Measurements from ENCODE around the gene NR6A1. TPM values are rescaled to one million over a fixed set of nuclear protein-coding genes. Genes with fewer than 3 reads are reported as not detected.
"Not testable (repeated sequence)": the region's sequence is repeated elsewhere in the genome, so short reads cannot be mapped to it uniquely, and the experiment has no call there.

NR6A1 gene
- total RNA-seq, 1 experiment from 2014 or later = 2.5 TPM

DNA sequence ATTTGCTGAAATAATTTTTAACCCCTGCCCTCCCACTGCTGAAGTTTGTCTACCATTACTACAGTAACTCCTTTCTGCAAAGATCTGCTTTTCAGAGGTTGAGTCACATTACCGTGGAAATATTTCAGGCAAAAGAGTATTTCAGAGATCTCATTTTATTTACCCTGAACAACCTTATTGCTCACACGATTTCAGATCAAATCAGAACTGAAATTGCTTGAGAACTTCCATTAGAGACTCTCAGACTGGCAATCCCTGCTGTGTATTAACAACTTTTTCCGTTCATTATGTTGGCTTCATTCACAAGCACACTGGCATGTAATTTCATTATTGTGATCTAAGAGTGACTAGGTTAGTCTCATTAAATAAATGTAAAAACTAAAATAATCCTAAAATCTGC is 16.1 kb downstream of the NR6A1 start:
- Histone ChIP-seq H3K4me3 (no peak overlapping the region), H3K27me3 (no peaks in the 10 kb centered on the region), H3K36me3 (no peaks in the 10 kb centered on the region), H3K9me3 (no peaks in the 10 kb centered on the region)
- DNase-seq = no peak

- peak; percentile 26 for DNase-seq
- Histone ChIP-seq H3K4me3 (no peak overlapping the region), H3K36me3 (no peaks in the 10 kb centered on the region), H3K27me3 (no peaks in the 10 kb centered on the region), H3K9me3 (no peaks in the 10 kb centered on the region)
Observed at GRCh38 chr9:124754289-124754688, 16.8 kb downstream of the NR6A1 start.

DNA sequence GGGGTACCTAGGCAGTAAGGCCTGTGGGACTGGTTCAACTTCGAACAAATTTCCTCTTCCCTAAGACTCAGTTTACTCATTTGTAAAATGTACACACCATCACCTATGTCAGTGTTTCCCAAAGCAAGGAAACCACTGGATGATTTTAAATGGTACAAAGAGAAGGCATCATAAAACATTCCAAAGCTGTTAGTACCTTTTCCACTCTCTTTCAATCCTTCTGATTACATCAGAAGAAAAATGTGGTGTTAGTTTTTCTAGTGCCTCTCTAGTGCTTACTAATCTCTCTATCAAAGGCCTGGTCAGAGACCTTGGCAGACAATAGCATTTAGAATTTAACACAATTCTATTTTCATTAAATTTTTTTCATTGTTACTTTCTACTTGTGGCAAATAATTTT is 18.1 kb downstream of the NR6A1 start:
- Histone ChIP-seq H3K9me3 (no peaks in the 10 kb centered on the region), H3K4me3 (no peak overlapping the region), H3K36me3 (no peaks in the 10 kb centered on the region), H3K27me3 (no peaks in the 10 kb centered on the region)
- no peak for DNase-seq

- H3K9me3 ChIP-seq = no peaks in the 10 kb centered on the region
- no peaks in the 10 kb centered on the region for H3K27me3 ChIP-seq
- DNase-seq = no peak
- H3K4me3 ChIP-seq = no peak overlapping the region
- no peaks in the 10 kb centered on the region for H3K36me3 ChIP-seq
Observed at GRCh38 chr9:124749781-124750180, 21.3 kb downstream of the NR6A1 start.

- DNase-seq = no peak
- Histone ChIP-seq H3K36me3 (no peaks in the 10 kb centered on the region), H3K4me3 (no peak overlapping the region), H3K9me3 (no peaks in the 10 kb centered on the region), H3K27me3 (no peaks in the 10 kb centered on the region)
Observed at GRCh38 chr9:124749284-124749683, 21.8 kb downstream of the NR6A1 start.

DNA sequence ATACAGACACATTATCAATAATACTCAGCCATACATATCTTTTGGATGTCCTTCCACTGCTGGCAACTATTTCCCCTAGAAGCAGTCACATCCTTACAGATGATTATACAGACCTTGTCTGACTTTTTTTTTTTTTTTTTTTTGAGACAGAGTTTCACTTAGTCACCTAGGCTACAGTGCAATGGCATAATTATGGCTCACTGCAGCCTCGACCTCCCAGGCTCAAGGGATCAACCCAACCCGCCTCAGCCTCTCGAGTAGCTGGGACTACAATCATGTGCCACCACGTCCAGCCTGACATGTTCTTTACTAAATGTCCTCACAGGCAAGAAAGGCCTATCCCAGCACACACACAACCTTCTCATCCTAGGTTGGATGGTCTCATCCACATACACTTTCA is 24.0 kb downstream of the NR6A1 start:
- Histone ChIP-seq H3K9me3 (no peaks in the 10 kb centered on the region), H3K4me3 (no peak overlapping the region), H3K36me3 (no peaks in the 10 kb centered on the region), H3K27me3 (no peaks in the 10 kb centered on the region)
- no peak for DNase-seq

DNA sequence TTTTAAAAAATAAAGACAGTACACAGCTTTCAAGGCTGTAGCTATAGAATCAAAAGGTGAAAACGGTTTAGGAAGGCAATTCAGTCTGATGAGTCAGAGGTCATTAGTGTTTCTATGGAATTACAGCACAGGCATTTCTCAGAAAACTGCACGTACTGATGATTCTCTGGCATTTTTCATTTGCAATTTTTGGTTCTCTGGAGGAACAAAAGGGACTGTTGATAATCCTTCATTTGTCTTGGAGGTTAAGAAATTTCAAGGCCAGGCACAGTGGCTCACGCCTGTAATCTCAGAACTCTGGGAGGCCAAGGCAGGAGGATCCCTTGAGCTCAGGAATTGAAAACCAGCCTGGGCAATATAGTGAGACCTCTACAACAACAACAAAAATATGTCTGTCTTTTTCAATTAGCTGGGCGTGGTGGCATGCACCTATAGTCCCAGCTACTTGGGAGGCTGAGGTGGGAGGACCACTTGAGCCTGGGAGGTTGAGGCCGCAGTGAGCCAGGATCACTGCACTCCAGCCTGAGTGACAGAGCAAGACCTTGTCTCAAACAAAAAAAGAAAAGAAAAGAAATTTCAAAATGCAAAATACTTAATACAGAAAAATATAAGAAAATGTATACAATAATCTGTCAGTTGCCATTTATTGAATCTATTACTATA is 27.3 kb downstream of the NR6A1 start:
- no peaks in the 10 kb centered on the region for H3K36me3 ChIP-seq
- no peak overlapping the region for H3K4me3 ChIP-seq
- DNase-seq = no peak
- H3K27me3 ChIP-seq = no peaks in the 10 kb centered on the region
- H3K9me3 ChIP-seq = no peaks in the 10 kb centered on the region

DNA sequence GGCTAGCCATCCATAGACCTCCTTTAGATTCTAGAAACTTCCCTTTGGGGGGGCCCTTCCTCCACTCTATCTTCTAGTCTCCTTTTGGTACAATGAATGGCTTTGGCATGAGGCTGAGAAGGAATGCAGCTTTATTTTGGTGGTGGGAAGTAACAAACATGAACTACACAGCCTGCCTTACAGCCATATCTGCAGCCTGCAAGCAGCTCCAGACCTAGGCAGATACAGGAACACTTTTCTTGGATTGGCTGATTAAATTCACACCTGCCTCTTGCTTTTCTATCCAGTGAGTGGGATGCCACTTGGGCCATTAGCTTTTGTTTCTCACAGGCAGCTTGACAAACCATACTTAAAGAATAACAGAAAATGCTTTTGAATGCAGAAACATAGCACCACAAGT is 28.2 kb downstream of the NR6A1 start:
- Histone ChIP-seq H3K9me3 (no peaks in the 10 kb centered on the region), H3K27me3 (no peaks in the 10 kb centered on the region), H3K4me3 (no peak overlapping the region), H3K36me3 (no peaks in the 10 kb centered on the region)
- no peak for DNase-seq

DNA sequence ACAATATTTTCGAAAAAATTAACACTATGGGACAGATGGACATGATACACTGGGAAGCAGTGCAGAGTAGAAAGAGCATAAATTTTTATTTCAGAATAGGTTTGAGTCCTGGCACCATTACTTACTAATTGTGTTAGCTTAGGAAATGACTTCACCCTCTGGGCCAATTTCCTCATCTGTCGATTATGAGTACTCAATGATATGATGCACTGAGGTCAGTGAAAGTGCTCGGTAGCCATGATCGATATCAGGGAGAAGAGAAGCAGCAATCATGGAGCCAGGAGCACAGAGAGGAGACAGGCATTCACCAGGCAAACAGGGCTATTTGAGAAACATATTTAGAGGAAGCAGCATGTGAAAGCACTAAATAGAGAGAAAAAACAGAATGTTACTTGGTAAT is 29.4 kb downstream of the NR6A1 start:
- Histone ChIP-seq H3K27me3 (no peaks in the 10 kb centered on the region), H3K36me3 (no peaks in the 10 kb centered on the region), H3K4me3 (no peak overlapping the region), H3K9me3 (no peaks in the 10 kb centered on the region)
- DNase-seq = no peak

DNA sequence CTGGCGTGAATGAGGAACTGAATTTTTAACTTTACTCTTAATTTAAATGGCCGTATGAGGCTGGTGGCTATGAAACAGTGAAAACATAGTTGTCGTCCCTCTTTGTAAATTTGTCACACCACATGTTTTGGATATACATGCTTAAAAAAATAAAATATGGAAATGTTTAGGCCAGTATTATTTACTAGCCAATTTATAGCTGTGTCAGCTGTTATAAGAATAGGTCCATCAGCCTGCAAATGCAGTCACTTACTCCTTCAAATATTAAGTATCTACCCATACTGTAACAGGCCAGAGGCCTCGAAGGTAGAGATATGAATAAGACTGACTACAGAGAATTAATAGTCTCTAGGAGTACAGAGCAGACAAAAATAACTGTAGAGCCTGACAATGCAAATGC is 30.0 kb downstream of the NR6A1 start:
- Histone ChIP-seq H3K27me3 (no peaks in the 10 kb centered on the region), H3K4me3 (no peak overlapping the region), H3K36me3 (no peaks in the 10 kb centered on the region), H3K9me3 (no peaks in the 10 kb centered on the region)
- DNase-seq = no peak

DNA sequence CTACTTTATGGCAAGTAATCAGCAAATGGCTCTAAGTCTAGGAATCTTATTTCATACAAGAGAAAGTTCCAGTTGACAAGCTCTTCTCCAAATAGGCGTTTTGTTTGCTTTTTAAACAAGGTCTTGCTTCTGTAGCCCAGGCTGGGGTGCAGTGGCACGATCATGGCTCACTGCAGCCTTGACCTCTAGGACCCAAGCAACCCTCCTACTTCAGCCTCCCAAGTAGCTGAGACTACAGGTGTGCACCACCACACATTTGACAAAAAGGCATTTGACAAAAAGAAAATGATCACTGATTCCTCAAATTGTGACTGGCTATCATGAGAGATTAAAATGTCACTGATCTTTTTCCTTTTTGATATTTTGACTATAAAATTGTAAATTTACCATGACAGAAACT is 31.8 kb downstream of the NR6A1 start:
- no peaks in the 10 kb centered on the region for H3K27me3 ChIP-seq

GRCh38 chr9:124738075-124738474 is 33.0 kb downstream of the NR6A1 start:
- H3K36me3 ChIP-seq, DNase-seq, H3K27me3 ChIP-seq, H3K9me3 ChIP-seq, H3K4me3 ChIP-seq: not testable (repeated sequence)

More for the DNA sequence above, 31.8 kb downstream of the NR6A1 start:
- Histone ChIP-seq H3K9me3 (no peaks in the 10 kb centered on the region), H3K36me3 (no peaks in the 10 kb centered on the region), H3K4me3 (no peak overlapping the region)
- no peak for DNase-seq

DNA sequence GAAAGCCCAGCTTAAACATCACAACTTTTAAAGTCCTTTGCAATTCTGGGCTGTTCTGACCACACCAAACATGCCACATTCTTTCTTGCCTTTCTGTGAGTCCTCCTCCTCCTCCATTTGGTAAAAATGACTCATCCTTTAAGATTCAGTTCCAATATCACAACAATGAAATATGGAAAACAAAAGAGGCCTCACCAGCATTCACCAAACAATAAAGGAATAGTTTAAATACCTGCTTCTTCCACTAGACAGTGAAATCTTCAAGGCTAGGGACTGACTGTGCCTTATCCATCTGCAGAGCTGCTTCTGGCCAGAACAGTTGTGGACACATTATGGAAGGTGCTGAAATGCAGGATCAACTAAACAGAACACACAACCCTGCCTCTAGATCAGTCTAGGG is 36.0 kb downstream of the NR6A1 start:
- Histone ChIP-seq H3K36me3 (no peaks in the 10 kb centered on the region; the same call in 1 of the 2 replicates), H3K4me3 (no peak overlapping the region), H3K27me3 (no peaks in the 10 kb centered on the region), H3K9me3 (no peaks in the 10 kb centered on the region)
- no peak for DNase-seq

DNA sequence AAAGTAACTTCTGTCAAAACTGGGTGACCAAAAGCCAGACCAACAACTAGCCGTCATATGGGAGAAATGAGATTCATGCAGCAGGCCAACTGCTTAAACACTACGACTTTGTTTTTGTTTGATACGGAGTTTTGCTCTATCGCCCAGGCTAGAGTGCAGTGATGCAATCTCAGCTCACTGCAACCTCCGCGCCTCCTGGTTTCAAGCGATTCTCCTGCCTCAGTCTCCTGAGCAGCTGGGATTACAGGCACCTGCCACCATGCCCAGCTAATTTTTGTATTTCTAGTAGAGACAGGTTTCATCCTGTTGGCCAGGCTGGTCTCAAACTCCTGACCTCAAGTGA is 36.4 kb downstream of the NR6A1 start:
- not testable (repeated sequence) for H3K36me3 ChIP-seq, DNase-seq, H3K27me3 ChIP-seq, H3K4me3 ChIP-seq, H3K9me3 ChIP-seq

DNA sequence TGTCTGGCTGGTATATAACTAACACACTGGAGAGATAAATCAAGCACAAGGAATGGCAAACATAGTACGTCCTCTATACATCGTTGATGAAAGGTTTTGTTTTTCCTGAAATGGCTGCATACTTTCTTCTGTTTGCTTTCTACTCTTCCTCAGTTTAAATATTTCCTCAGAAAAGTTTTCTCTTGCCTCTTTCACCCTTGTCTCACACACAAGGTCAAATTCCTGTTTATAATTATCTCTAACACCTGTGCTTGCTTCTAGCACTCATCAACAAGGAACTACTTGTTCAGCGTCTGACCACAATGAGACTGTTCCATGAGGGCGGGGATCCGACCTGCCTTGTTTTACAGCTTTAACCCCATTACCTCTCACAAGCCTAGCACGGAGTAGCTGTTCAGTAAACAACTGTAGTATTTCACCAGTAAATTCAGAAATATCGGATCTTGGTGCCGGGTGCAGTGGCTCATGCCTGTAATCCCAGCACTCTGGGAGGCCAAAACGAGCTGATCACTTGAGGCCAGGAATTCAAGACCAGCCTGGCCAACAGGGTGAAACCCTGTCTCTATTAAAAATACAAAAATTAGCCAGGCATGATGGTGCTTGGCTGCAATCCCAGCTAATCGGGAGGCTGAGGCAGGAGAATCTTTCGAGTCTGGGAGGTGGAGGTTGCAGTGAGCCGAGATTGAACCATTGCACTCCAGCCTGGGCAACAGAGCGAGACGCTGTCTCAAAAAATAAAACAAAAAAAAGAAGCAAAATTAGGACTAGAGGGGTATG is 37.0 kb downstream of the NR6A1 start:
- Histone ChIP-seq H3K36me3 (no peaks in the 10 kb centered on the region; the same call in 1 of the 2 replicates), H3K9me3 (no peaks in the 10 kb centered on the region), H3K27me3 (no peaks in the 10 kb centered on the region), H3K4me3 (no peak overlapping the region)
- DNase-seq = no peak

GRCh38 chr9:124730772-124731171 is 40.3 kb downstream of the NR6A1 start:
- no peak for DNase-seq
- Histone ChIP-seq H3K36me3 (no peaks in the 10 kb centered on the region; the same call in 1 of the 2 replicates), H3K4me3 (no peak overlapping the region), H3K9me3 (no peaks in the 10 kb centered on the region), H3K27me3 (no peaks in the 10 kb centered on the region)

- no peaks in the 10 kb centered on the region for H3K27me3 ChIP-seq
- no peak overlapping the region for H3K4me3 ChIP-seq
- DNase-seq = no peak
- no peaks in the 10 kb centered on the region for H3K9me3 ChIP-seq
- H3K36me3 ChIP-seq = no peaks in the 10 kb centered on the region
Observed at GRCh38 chr9:124726886-124727285, 44.2 kb downstream of the NR6A1 start.

- Histone ChIP-seq H3K27me3 (no peaks in the 10 kb centered on the region), H3K36me3 (no peaks in the 10 kb centered on the region), H3K4me3 (no peak overlapping the region), H3K9me3 (no peaks in the 10 kb centered on the region)
- no peak for DNase-seq
Observed at GRCh38 chr9:124725068-124725452, 46.1 kb downstream of the NR6A1 start.

Data from MG63 (cell line).